GM12801 (cell line): ENCODE results near the gene RAD51B.

Source experiments
- CTCF ChIP-seq: IDR thresholded peaks from one replicate; pipeline ENCODE4 v1.5.1; 2011; ENCODE audit warnings: control low read depth; ENCODE audit not compliant: insufficient read length; ENCODE audit errors: extremely low read depth

Gene RAD51B

GRCh38 chr14:68301219-68301618 is 481.6 kb downstream of the RAD51B start:
- no peak for TF ChIP-seq CTCF

GRCh38 chr14:68305738-68306137 is 486.2 kb downstream of the RAD51B start:
- no peak for TF ChIP-seq CTCF

GRCh38 chr14:68306265-68306933 is 486.8 kb downstream of the RAD51B start:
- no peak for TF ChIP-seq CTCF

- no peak for TF ChIP-seq CTCF
Observed at GRCh38 chr14:68306934-68307789, 487.6 kb downstream of the RAD51B start.

- TF ChIP-seq CTCF: no peak
Observed at GRCh38 chr14:68307790-68308168, 488.2 kb downstream of the RAD51B start.

- TF ChIP-seq CTCF: no peak
Observed at GRCh38 chr14:68308726-68309520, 489.3 kb downstream of the RAD51B start.

- no peak for TF ChIP-seq CTCF
Observed at GRCh38 chr14:68309616-68310015, 490.0 kb downstream of the RAD51B start.
